ENCODE measurements around the gene TMEM91. TPM values are rescaled to one million over a fixed set of nuclear protein-coding genes. Genes with fewer than 3 reads are reported as not detected.

The TMEM91 gene
- total and polyA plus RNA-seq, 2 donors (not counting 1 experiment from before 2014, with no cell fraction given): 6.3 to 7.1 TPM

- H3K27ac Mint-ChIP-seq: peak overlapping the region; percentile 92
- under 1% methylated on average over 20 of the region's 22 CpGs for WGBS (ENCODE audit: insufficient coverage)
- no peaks in the 10 kb centered on the region for H3K9me3 Mint-ChIP-seq (ENCODE audit: insufficient read depth)
- ATAC-seq (ENCODE audit: low read depth) (no peak), DNase-seq (no peak)
- peak overlapping the region; percentile 95 for H3K4me2 ChIP-seq (replicated peaks; ENCODE audit: low read depth, low read length, poor library complexity, severe bottlenecking)
- H3K4me3 Mint-ChIP-seq: peak overlapping the region; percentile 93
- intact Hi-C loops (cut with micrococcal nuclease): loop anchor here (1.0 kb wide), 2 partner anchors 24 to 41 kb away; partner anchors contain the start of gene CCDC97
- ChIA-PET POLR2A (interaction anchor here (0.5 to 5.0 kb wide), 12 partner anchors 9 to 1517 kb away, joined by 3 to 69 read pairs (median 8); partner anchors contain the start of genes B9D2, DYRK1B and HNRNPUL1), CTCF (interaction anchor here (0.7 to 7.6 kb wide), 14 partner anchors 10 to 376 kb away, joined by 3 to 130 read pairs (median 8); partner anchors contain the start of genes B9D2, CCDC97 and HNRNPUL1)
- no peaks in the 10 kb centered on the region for H3K9me3 ChIP-seq (ENCODE audit: control extremely low read depth in 1 of 3, control insufficient read depth in 2 of 3, insufficient read depth in 1 of 3, low read length in 2 of 3)
- H3K27me3 ChIP-seq (replicated peaks in 1 of 4; ENCODE audit: control extremely low read depth in 1 of 4, control insufficient read depth in 3 of 4, insufficient read depth in 4 of 4, low read length in 3 of 4): no peaks in the 10 kb centered on the region
- no peaks in the 10 kb centered on the region for H3K27me3 Mint-ChIP-seq
- peak overlapping the region; percentile 63 for H2AFZ ChIP-seq (ENCODE audit: insufficient read depth, low read depth, low read length, poor library complexity, severe bottlenecking)
- peaks cover 0 to 26% of the 10 kb centered on the region in 2 experiments for H3K36me3 ChIP-seq (replicated peaks in 1 of 2; ENCODE audit: control extremely low read depth in 1 of 2, control insufficient read depth in 1 of 2, extremely low read depth in 1 of 2, insufficient read depth in 2 of 2, low read length in 1 of 2)
- H3K4me3 ChIP-seq (ENCODE audit: control extremely low read depth in 1 of 5, extremely low read depth in 1 of 5, insufficient read depth in 1 of 5, low read depth in 2 of 5, low read length in 4 of 5): peak overlapping the region; percentile 83 to 100 (median 92)
- peaks cover 28 to 37% of the 10 kb centered on the region in 2 donors for H3K4me1 ChIP-seq (ENCODE audit: control insufficient read depth in 2 of 2, insufficient read depth in 2 of 2, low read length in 2 of 2)
- H3K79me2 ChIP-seq (ENCODE audit: control insufficient read depth, insufficient read depth, low read length): peaks cover 72% of the 10 kb centered on the region
- peak overlapping the region; percentile 88 for H3K9ac ChIP-seq (ENCODE audit: low read length)
- no peak for TF ChIP-seq CTCF (IDR thresholded peaks at IDR 0.05)
- H4K20me1 ChIP-seq (ENCODE audit: control insufficient read depth, insufficient read depth, low read length, poor library complexity, severe bottlenecking): peaks cover 78% of the 10 kb centered on the region
- H3K4me1 Mint-ChIP-seq: peaks cover 46% of the 10 kb centered on the region
- peak overlapping the region; percentile 79 to 91 for H3K27ac ChIP-seq (ENCODE audit: low read length in 2 of 2)
Observed at GRCh38 chr19:41350735-41351338, 25.5 kb upstream of the TMEM91 start.

Measured in B cell (primary cell).